ENCODE measurements around the gene GPSM1. TPM values are rescaled to one million over a fixed set of nuclear protein-coding genes. Genes with fewer than 3 reads are reported as not detected.

The GPSM1 gene
- total RNA-seq, 1 donor = 54.8 TPM

DNA sequence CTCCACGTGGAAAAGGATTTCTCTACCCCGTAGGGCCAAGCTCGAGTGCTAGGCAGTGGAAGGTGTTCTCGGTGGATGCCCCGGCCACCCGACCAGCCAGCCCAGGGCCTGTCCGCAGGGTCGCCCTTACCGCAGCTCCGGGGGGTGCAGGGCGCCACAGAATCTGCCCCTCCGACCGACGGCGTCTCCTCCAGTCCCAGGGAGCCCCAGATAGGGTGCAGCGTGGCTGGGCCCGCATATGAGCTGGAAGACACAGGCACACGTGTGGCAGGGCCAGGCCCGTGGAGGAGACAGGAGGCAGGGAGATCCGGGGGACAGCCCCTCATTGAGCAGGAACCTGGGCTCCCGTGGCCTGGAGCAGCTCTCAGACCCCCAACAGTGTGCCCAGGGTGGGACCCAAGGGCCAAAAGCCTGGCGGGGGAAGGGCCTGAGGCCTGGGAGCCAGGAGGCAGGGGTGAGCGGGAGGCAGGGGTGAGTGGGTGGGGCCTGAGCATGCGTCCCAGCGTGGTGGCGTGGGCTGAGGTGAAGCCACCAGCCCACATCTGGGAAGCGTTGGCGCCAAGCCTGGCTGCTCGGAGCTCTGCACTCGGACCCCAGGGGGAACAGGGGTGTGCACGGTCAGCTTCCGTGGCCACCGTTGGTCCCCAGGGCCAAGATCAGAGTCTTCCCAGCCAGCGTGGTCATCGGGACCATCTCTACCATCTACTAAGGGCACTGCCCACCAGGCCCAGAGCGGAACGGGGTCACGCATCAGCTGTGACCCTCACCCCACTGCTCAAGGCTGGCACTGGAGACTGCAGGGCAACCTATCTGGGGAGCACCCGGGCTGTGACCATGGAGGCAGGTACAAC is 45.7 kb upstream of the GPSM1 start:
- DNase-seq (ENCODE audit: low read depth) = no peak
- H3K4me3 ChIP-seq (ENCODE audit: low read depth, low read length) = no peak overlapping the region
- TF ChIP-seq CTCF (IDR thresholded peaks at IDR 0.05; ENCODE audit: insufficient read depth, low read depth, low read length) = no peak

DNA sequence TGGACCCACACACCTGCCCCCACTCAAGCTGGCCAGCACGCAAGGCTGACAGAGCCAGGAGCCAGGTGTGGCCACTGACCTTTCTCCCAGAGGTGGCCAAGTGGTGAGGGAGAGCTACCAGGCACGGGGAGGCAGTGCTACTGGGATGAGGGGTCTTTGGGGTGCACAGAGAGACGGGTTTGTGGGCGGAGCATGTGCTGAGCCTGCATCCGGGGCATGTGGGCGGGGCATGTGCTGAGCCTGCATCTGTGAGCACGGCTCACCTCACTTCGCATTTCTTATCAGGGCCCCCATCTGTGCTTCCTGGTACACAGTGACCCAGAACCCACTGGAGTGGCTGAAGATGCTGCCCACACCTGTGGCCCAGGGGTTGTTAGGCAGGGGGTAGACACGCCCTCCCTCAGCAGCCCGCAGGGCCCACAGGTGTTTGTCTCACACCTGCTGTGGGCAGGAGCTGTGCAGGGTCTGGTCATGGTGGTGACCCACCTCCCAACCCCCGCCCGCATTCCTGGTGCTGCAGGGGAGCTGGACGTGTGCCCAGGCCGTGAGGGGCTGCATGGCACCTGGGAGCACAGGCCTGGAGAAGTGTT is 45.0 kb upstream of the GPSM1 start:
- H3K4me3 ChIP-seq (ENCODE audit: low read depth, low read length) = no peak overlapping the region
- no peak for TF ChIP-seq CTCF (IDR thresholded peaks at IDR 0.05; ENCODE audit: insufficient read depth, low read depth, low read length)
- DNase-seq (ENCODE audit: low read depth) = no peak

DNA sequence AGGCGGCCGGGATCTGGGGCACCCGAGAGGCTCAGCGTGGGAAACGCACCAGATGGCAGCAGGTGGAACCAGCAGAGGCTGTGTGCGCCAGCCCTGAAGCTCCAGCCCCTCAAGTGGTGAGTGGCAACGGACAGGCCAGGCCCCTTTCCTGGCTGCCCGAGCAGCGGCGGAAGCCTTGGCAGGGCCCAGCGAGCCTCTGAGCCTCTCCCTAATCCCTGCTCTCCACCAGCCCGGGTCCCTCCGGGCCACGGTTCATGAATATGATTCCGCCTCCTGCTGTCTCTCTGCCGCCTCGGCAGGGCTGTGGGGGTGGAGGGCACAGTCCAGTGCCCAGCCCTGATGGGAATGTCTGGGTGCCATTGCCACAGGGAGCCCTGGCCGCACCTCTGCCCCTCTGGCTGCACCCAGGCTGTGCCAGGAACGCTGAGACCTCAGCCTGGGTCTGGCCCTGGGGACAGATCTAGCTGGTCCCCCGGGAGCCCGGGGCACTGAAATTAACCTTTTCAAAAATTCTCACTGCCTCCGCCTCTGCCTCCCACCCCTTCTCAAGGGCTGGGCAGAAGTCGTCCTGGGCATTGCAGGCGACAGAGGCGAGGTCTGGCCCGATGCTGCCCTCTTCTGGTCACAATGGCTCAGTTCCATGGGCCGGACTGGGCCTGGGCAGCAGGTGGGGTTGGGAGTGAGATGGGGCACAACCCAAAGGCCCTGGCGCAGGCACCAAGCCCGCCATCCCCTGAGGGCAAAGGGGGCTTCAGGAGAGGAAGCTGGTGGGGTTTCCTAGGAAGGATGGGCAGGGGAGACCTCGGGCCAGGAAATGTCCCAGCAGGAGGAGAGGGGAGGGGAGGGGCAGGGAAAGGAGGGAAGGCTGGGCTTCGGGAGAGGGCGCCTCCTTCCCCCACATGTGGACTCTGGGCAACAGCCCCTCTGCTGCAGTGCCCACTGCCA is 43.8 kb upstream of the GPSM1 start:
- peak; percentile 67 for DNase-seq (ENCODE audit: low read depth)
- peak overlapping the region; percentile 21 for H3K4me3 ChIP-seq (ENCODE audit: low read depth, low read length)

GRCh38 chr9:136284311-136284710 is 43.0 kb upstream of the GPSM1 start:
- TF ChIP-seq CTCF (IDR thresholded peaks at IDR 0.05; ENCODE audit: insufficient read depth, low read depth, low read length) = no peak
- no peak overlapping the region for H3K4me3 ChIP-seq (ENCODE audit: low read depth, low read length)
- DNase-seq (ENCODE audit: low read depth) = no peak

More for the DNA sequence above, 43.8 kb upstream of the GPSM1 start:
- TF ChIP-seq CTCF (IDR thresholded peaks at IDR 0.05; ENCODE audit: insufficient read depth, low read depth, low read length) = peak; percentile 75

DNA sequence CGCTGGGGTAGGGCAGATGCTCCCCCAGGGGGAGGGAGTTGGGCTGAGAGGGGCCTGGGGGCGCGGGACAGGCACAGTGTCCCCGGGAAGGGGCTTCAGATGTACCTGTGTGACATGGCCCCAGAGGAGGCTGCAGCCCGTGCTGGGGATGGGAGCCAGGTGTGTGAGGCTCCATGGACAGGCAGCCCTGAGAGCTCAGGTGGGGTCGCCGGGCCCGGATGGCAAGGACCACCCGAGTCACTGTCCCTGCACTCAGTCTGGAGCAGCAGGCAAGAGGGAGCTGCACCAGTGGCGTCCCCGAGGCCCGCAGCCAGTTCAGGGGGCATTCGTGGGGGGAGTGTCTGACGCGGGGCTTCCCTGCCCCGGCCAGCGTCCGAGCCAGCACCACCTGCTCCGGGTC is 42.4 kb upstream of the GPSM1 start:
- no peak for TF ChIP-seq CTCF (IDR thresholded peaks at IDR 0.05; ENCODE audit: insufficient read depth, low read depth, low read length)
- no peak overlapping the region for H3K4me3 ChIP-seq (ENCODE audit: low read depth, low read length)
- no peak for DNase-seq (ENCODE audit: low read depth)

- DNase-seq (ENCODE audit: low read depth) = no peak
- no peak for TF ChIP-seq CTCF (IDR thresholded peaks at IDR 0.05; ENCODE audit: insufficient read depth, low read depth, low read length)
These were observed 41.6 kb upstream of the GPSM1 start for GRCh38 chr9:136285501-136286358.

More at GRCh38 chr9:136285501-136286358, 41.6 kb upstream of the GPSM1 start:
- H3K4me3 ChIP-seq (ENCODE audit: low read depth, low read length) = no peak overlapping the region
